ENCODE data around the gene MYO3B.
"Not testable (repeated sequence)": the region's sequence is repeated elsewhere in the genome, so short reads cannot be mapped to it uniquely, and the experiment has no call there.

DNA sequence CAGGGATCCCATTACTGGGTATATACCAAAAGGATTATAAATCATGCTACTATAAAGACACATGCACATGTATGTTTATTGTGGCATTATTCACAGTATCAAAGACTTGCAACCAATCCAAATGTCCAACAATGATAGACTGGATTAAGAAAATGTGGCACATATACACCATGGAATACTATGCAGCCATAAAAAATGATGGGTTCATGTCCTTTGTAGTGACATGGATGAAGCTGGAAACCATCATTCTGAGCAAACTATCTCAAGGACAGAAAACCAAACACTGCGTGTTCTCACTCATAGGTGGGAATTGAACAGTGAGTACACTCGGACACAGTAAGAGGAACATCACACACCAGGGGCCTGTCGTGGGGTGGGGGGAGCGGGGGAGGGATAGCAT lies 457.1 kb downstream of the MYO3B start:
- TF ChIP-seq, protein P1, sequence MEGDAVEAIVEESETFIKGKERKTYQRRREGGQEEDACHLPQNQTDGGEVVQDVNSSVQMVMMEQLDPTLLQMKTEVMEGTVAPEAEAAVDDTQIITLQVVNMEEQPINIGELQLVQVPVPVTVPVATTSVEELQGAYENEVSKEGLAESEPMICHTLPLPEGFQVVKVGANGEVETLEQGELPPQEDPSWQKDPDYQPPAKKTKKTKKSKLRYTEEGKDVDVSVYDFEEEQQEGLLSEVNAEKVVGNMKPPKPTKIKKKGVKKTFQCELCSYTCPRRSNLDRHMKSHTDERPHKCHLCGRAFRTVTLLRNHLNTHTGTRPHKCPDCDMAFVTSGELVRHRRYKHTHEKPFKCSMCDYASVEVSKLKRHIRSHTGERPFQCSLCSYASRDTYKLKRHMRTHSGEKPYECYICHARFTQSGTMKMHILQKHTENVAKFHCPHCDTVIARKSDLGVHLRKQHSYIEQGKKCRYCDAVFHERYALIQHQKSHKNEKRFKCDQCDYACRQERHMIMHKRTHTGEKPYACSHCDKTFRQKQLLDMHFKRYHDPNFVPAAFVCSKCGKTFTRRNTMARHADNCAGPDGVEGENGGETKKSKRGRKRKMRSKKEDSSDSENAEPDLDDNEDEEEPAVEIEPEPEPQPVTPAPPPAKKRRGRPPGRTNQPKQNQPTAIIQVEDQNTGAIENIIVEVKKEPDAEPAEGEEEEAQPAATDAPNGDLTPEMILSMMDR (conservative IDR thresholded peaks at IDR 0.05; ENCODE audit: low read length): not testable (repeated sequence)
- not testable (repeated sequence) for TF ChIP-seq EZH2phosphoT487 (IDR thresholded peaks at IDR 0.05; ENCODE audit: borderline replicate concordance, low read depth, low read length)
